SK-N-SH (cell line): ENCODE data around the gene ETHE1. TPM values are rescaled to one million over a fixed set of nuclear protein-coding genes. Genes with fewer than 3 reads are reported as not detected.

Experiments
- CTCF ChIA-PET: fragments of 300-600, 350-600 bp; formaldehyde crosslinking; extraction: SDS; loops from one replicate; lab custom pipeline; 2021; lab: Yijun Ruan, JAX
- POLR2A ChIA-PET: fragments of 350-600 bp; sonication (Branson Sonifier 250); formaldehyde crosslinking; extraction: SDS; loops from one replicate; lab custom pipeline; 2020; ENCODE audit warnings: antibody characterized with exemption, inconsistent platforms; lab: Yijun Ruan, JAX
- DNase-seq: peaks from one replicate; pipeline ENCODE4 v3.0.0; 2012
- H2AFZ ChIP-seq: fragments of 200-600 bp; sonication (generic); 2 replicates; pipeline ENCODE4 v1.8.1; 2016; ENCODE audit warnings: antibody characterized with exemption, mild to moderate bottlenecking, low read depth
- H3F3A ChIP-seq: fragments of 200-600 bp; sonication (generic); replicated peaks from 2 replicates; pipeline ENCODE3; 2016; ENCODE audit warnings: antibody characterized with exemption, mild to moderate bottlenecking; ENCODE audit not compliant: insufficient read depth
- H3K27ac ChIP-seq, 2 experiments: fragments of 200-500 bp in 1 of 2; fragments of 200-600 bp in 1 of 2; sonication (Bioruptor generic) in 1 of 2; sonication (generic), shearing (Covaris generic) in 1 of 2; 2 replicates each; pipeline versions ENCODE4 v1.5.1 to v1.6.1; 2014 to 2016; ENCODE audit warnings: low read depth in 2 of 2, inconsistent platforms in 1 of 2, low read length in 1 of 2, mild to moderate bottlenecking in 1 of 2, mixed read lengths in 1 of 2
- H3K27me3 ChIP-seq: fragments of 200-600 bp; sonication (generic), shearing (Covaris generic); 2 replicates; pipeline ENCODE4 v1.6.1; 2016; ENCODE audit warnings: mixed run types; ENCODE audit not compliant: insufficient read depth
- H3K36me3 ChIP-seq, 2 experiments: fragments of 200-500 bp in 1 of 2; fragments of 200-600 bp in 1 of 2; sonication (Bioruptor generic) in 1 of 2; sonication (generic) in 1 of 2; replicated peaks in 1 of 2; 2 replicates each; pipeline versions ENCODE3 to v1.5.1; 2014 to 2016; ENCODE audit warnings: low read length in 1 of 2, mild to moderate bottlenecking in 1 of 2; ENCODE audit not compliant: insufficient read depth in 2 of 2, control insufficient read depth in 1 of 2
- H3K4me1 ChIP-seq, 2 experiments: fragments of 200-500 bp in 1 of 2; fragments of 200-600 bp in 1 of 2; sonication (Bioruptor generic) in 1 of 2; sonication (generic), shearing (Covaris generic) in 1 of 2; 2 replicates each; pipeline versions ENCODE4 v1.5.1 to v1.6.1; 2014 to 2016; ENCODE audit warnings: low read depth in 1 of 2, low read length in 1 of 2, mixed run types in 1 of 2; ENCODE audit not compliant: insufficient read depth in 2 of 2, control insufficient read depth in 1 of 2
- H3K4me2 ChIP-seq: fragments of 200-600 bp; sonication (generic), shearing (Covaris generic); 2 replicates; pipeline ENCODE4 v1.6.1; 2017; ENCODE audit warnings: mixed run types
- H3K4me3 ChIP-seq, 2 experiments: fragments of 200-500 bp in 1 of 2; fragments of 200-600 bp in 1 of 2; sonication (Bioruptor generic) in 1 of 2; sonication (generic), shearing (Covaris generic) in 1 of 2; 2 replicates each; pipeline versions ENCODE4 v1.5.1 to v1.8.1; 2014 to 2016; ENCODE audit warnings: low read depth in 2 of 2, inconsistent platforms in 1 of 2, low read length in 1 of 2, mild to moderate bottlenecking in 1 of 2, mixed read lengths in 1 of 2, moderate library complexity in 1 of 2
- H3K79me2 ChIP-seq: fragments of 200-600 bp; sonication (generic); 2 replicates; pipeline ENCODE4 v1.8.1; 2017; ENCODE audit warnings: mild to moderate bottlenecking; ENCODE audit not compliant: insufficient read depth
- H3K9ac ChIP-seq: fragments of 200-600 bp; sonication (generic); 2 replicates; pipeline ENCODE4 v1.6.1; 2017; ENCODE audit warnings: mixed run types
- H3K9me2 ChIP-seq: fragments of 200-600 bp; sonication (generic); 2 replicates; pipeline ENCODE4 v1.6.1; 2017; ENCODE audit warnings: mixed run types
- H3K9me3 ChIP-seq: fragments of 200-600 bp; sonication (generic); 2 replicates; pipeline ENCODE4 v1.6.1; 2017; ENCODE audit warnings: mixed run types, mild to moderate bottlenecking, moderate library complexity
- H4K20me1 ChIP-seq: fragments of 200-600 bp; sonication (generic); 2 replicates; pipeline ENCODE4 v1.6.1; 2017; ENCODE audit warnings: mild to moderate bottlenecking, mixed run types; ENCODE audit not compliant: insufficient read depth
- CHD2 ChIP-seq: fragments of 150-350 bp; IDR thresholded peaks from 2 replicates; pipeline ENCODE4 v1.6.1; 2018; ENCODE audit warnings: low read length; ENCODE audit not compliant: partially characterized antibody
- ELF1 ChIP-seq: IDR thresholded peaks from 2 replicates; pipeline ENCODE4 v1.4.0; 2012
- EZH2phosphoT487 ChIP-seq: fragments of 200-600 bp; sonication (generic); IDR thresholded peaks from 2 replicates; pipeline ENCODE4 v1.6.1; 2017; ENCODE audit warnings: low read depth, mixed run types, mild to moderate bottlenecking, antibody characterized with exemption, moderate library complexity, borderline replicate concordance
- FOXM1 ChIP-seq: IDR thresholded peaks from 2 replicates; pipeline ENCODE4 v1.4.0; 2012; ENCODE audit warnings: low read depth, mild to moderate bottlenecking
- GATA2 ChIP-seq: sonication (generic); formaldehyde crosslinking; IDR thresholded peaks from 2 replicates; pipeline ENCODE4 v1.5.0; 2020; ENCODE audit warnings: mild to moderate bottlenecking, missing genetic modification reagents
- JUND ChIP-seq: IDR thresholded peaks from 2 replicates; pipeline ENCODE4 v1.4.0; 2012
- MEF2A ChIP-seq: IDR thresholded peaks from 2 replicates; pipeline ENCODE4 v1.4.0; 2012; ENCODE audit warnings: low read depth, borderline replicate concordance
- MXI1 ChIP-seq: IDR thresholded peaks from 2 replicates; pipeline ENCODE4 v1.6.1; 2012; ENCODE audit warnings: mild to moderate bottlenecking, low read depth, low read length, improper control_type of control experiment
- RAD21 ChIP-seq: IDR thresholded peaks from 2 replicates; pipeline ENCODE4 v1.6.1; 2012; ENCODE audit warnings: mild to moderate bottlenecking, low read length
- RFX5 ChIP-seq: IDR thresholded peaks from 2 replicates; pipeline ENCODE4 v1.6.1; 2012; ENCODE audit warnings: mild to moderate bottlenecking, improper control_type of control experiment, low read length
- RXRA ChIP-seq: IDR thresholded peaks from 2 replicates; pipeline ENCODE4 v1.4.0; 2012; ENCODE audit warnings: low read depth, mild to moderate bottlenecking, borderline replicate concordance
- TAF1 ChIP-seq: IDR thresholded peaks from 2 replicates; pipeline ENCODE4 v1.6.1; 2012; ENCODE audit warnings: low read depth, mild to moderate bottlenecking, low read length, moderate library complexity, borderline replicate concordance
- TCF12 ChIP-seq: IDR thresholded peaks from 2 replicates; pipeline ENCODE4 v1.4.0; 2012
- USF1 ChIP-seq: IDR thresholded peaks from 2 replicates; pipeline ENCODE4 v1.4.0; 2012; ENCODE audit warnings: low read depth, borderline replicate concordance
- USF2 ChIP-seq: fragments of 150-350 bp; IDR thresholded peaks from 2 replicates; pipeline ENCODE4 v1.6.1; 2017; ENCODE audit warnings: antibody characterized with exemption, low read length, low read depth, borderline replicate concordance
- YY1 ChIP-seq: IDR thresholded peaks from 2 replicates; pipeline ENCODE4 v1.4.0; 2012; ENCODE audit warnings: low read depth, mild to moderate bottlenecking
- WGBS: methylation state at CpG from one replicate; pipeline ENCODE4 v1.1.6; 2017; ENCODE audit warnings: low lambda C conversion rate; 5-methylcytosine and 5-hydroxymethylcytosine counted together
- polyA plus RNA-seq, 3 experiments: library from polyadenylated mRNA; depleted of rRNA; stranded (reverse); fragments of >200 nt; gene quantifications; 2 replicates each; pipeline ENCODE4 v1.2.3, GENCODE V29; 2012

ETHE1 gene
- polyA plus RNA-seq, 1 of the 3 experiments (the other 2 are of a cell fraction): 86.2 TPM

GRCh38 chr19:43457809-43458208 lies 69.2 kb downstream of the ETHE1 start:
- no peaks in the 10 kb centered on the region for H4K20me1 ChIP-seq
- peaks cover 2 to 5% of the 10 kb centered on the region in 2 experiments; a peak in 2 of 4 replicates for H3K4me1 ChIP-seq
- H3K36me3 ChIP-seq: no peaks in the 10 kb centered on the region
- no peaks in the 10 kb centered on the region for H3K9me3 ChIP-seq
- CTCF ChIA-PET: interaction anchor here (1.1 to 4.9 kb wide), 4 partner anchors 11 to 78 kb away, joined by 4 to 31 read pairs (median 18); no protein-coding TSS in a partner anchor
- H3K9me2 ChIP-seq: no peaks in the 10 kb centered on the region
- no peak overlapping the region for H3K27ac ChIP-seq
- H2AFZ ChIP-seq: no peak overlapping the region
- H3K4me3 ChIP-seq: no peak overlapping the region
- POLR2A ChIA-PET: no interaction called here
- no peaks in the 10 kb centered on the region for H3K79me2 ChIP-seq
- no peak overlapping the region for H3K9ac ChIP-seq
- 50% methylated on average over 4 of the region's 4 CpGs for WGBS
- H3F3A ChIP-seq: peaks cover 3% of the 10 kb centered on the region
- no peaks in the 10 kb centered on the region for H3K27me3 ChIP-seq
- DNase-seq: no peak
- no peak for TF ChIP-seq JUND
- no peak for TF ChIP-seq FOXM1
- TF ChIP-seq ELF1: no peak
- TF ChIP-seq USF2: no peak
- TF ChIP-seq MEF2A: no peak
- TF ChIP-seq RXRA: no peak
- no peak for TF ChIP-seq RAD21
- TF ChIP-seq EZH2phosphoT487: no peak
- no peak for TF ChIP-seq TAF1
- TF ChIP-seq YY1: no peak
- TF ChIP-seq TCF12: no peak
- TF ChIP-seq USF1: no peak
- no peak for TF ChIP-seq MXI1
- no peak for TF ChIP-seq GATA2 (CRISPR knock-in tag)
- TF ChIP-seq RFX5: no peak
- TF ChIP-seq CHD2: no peak
- H3K4me2 ChIP-seq: no peak overlapping the region

Other genes with a start within 250 kb of the ETHE1 start
- 0.54 and 0.88 TPM in 2 replicates for gene CD177, start 173.5 kb downstream of the ETHE1 start, polyA plus RNA-seq (2012; rRNA removed)
- 0.07 and 0.32 TPM in 2 replicates for gene TEX101, start 112.3 kb downstream of the ETHE1 start, polyA plus RNA-seq (2012; rRNA removed)
- gene LYPD3, start 61.6 kb downstream of the ETHE1 start, polyA plus RNA-seq (2012; rRNA removed): 3.4 and 4.2 TPM in 2 replicates
- 10.9 and 15.6 TPM in 2 replicates for gene PHLDB3, start 22.5 kb downstream of the ETHE1 start, polyA plus RNA-seq (2012; rRNA removed)
- 0.31 and 1.0 TPM in 2 replicates for gene ZNF575, start 6.0 kb upstream of the ETHE1 start, polyA plus RNA-seq (2012; rRNA removed)
- gene XRCC1, start 48.3 kb upstream of the ETHE1 start, polyA plus RNA-seq (2012; rRNA removed): 24.7 and 30.3 TPM in 2 replicates
- 5.5 and 6.5 TPM in 2 replicates for gene PINLYP, start 48.6 kb upstream of the ETHE1 start, polyA plus RNA-seq (2012; rRNA removed)
- gene IRGQ, start 68.9 kb upstream of the ETHE1 start, polyA plus RNA-seq (2012; rRNA removed): 8.4 and 10.8 TPM in 2 replicates
- gene ZNF576, start 69.4 kb upstream of the ETHE1 start, polyA plus RNA-seq (2012; rRNA removed): 12.8 and 13.6 TPM in 2 replicates
- gene SRRM5, start 84.9 kb upstream of the ETHE1 start, polyA plus RNA-seq (2012; rRNA removed): 0.15 and 0.19 TPM in 2 replicates
- 60.9 and 79.5 TPM in 2 replicates for gene ZNF428, start 92.4 kb upstream of the ETHE1 start, polyA plus RNA-seq (2012; rRNA removed)
- gene CADM4, start 112.6 kb upstream of the ETHE1 start, polyA plus RNA-seq (2012; rRNA removed): 21.4 and 28.9 TPM in 2 replicates
- gene PLAUR, start 143.0 kb upstream of the ETHE1 start, polyA plus RNA-seq (2012; rRNA removed): 249 and 299 TPM in 2 replicates
- gene IRGC, start 188.9 kb upstream of the ETHE1 start, polyA plus RNA-seq (2012; rRNA removed): not detected in 2 replicates
- 17.3 and 24.3 TPM in 2 replicates for gene SMG9, start 227.8 kb upstream of the ETHE1 start, polyA plus RNA-seq (2012; rRNA removed)